Measurements from ENCODE around the gene TIPARP.

GRCh38 chr3:156668073-156668763 lies 6.2 kb upstream of the TIPARP start:
- TF ChIP-seq CTCF (conservative IDR thresholded peaks at IDR 0.05) (no peak), EZH2 (IDR thresholded peaks at IDR 0.05; ENCODE audit: low read depth) (no peak)
